B cell (primary cell): ENCODE data around the gene COX14.

Source experiments
- EZH2 ChIP-seq: IDR thresholded peaks from 2 replicates; pipeline ENCODE4 v1.6.1; 2012; ENCODE audit warnings: borderline replicate concordance, low read depth, mild to moderate bottlenecking, moderate library complexity, low read length; ENCODE audit not compliant: insufficient read depth, poor library complexity, severe bottlenecking
- TF ChIP-seq, protein P1 (sequence below): fragments of 200-600 bp; IDR thresholded peaks from one replicate; pipeline ENCODE4 v1.8.0; 2022; ENCODE audit warnings: antibody characterized with exemption, mild to moderate bottlenecking

DNA sequence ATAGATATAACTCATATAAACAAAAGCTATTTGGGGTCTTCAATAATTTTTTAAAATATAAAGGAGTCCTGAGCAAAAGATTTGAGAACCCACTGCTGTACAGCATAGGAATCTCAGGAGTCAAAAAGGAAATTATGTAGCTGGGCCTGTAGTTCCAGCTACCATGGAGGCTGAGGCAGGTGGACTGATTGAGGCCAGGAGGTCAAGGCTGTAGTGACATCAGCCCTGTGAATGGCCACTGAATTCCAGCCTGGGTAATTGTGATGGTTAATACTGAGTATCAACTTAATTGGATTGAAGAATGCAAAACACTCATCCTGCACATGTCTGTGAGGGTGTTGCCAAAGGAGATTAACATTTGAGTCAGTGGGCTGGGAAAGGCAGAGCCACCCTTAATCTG, 44.6 kb downstream of the COX14 start:
- TF ChIP-seq, protein P1, sequence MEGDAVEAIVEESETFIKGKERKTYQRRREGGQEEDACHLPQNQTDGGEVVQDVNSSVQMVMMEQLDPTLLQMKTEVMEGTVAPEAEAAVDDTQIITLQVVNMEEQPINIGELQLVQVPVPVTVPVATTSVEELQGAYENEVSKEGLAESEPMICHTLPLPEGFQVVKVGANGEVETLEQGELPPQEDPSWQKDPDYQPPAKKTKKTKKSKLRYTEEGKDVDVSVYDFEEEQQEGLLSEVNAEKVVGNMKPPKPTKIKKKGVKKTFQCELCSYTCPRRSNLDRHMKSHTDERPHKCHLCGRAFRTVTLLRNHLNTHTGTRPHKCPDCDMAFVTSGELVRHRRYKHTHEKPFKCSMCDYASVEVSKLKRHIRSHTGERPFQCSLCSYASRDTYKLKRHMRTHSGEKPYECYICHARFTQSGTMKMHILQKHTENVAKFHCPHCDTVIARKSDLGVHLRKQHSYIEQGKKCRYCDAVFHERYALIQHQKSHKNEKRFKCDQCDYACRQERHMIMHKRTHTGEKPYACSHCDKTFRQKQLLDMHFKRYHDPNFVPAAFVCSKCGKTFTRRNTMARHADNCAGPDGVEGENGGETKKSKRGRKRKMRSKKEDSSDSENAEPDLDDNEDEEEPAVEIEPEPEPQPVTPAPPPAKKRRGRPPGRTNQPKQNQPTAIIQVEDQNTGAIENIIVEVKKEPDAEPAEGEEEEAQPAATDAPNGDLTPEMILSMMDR, result no peak
- no peak for TF ChIP-seq EZH2
